MCF 10A (cell line): Measurements from ENCODE around the gene CHCHD3. TPM values are rescaled to one million over a fixed set of nuclear protein-coding genes. Genes with fewer than 3 reads are reported as not detected.

Experiments
- BruUV-seq: library from RNA; stranded (reverse); fragments of 400-500 nt; replicated peaks from 2 replicates; lab custom pipeline; 2021; lab: Mats Ljungman, UMichigan
- CTCF ChIA-PET: fragments of 300-600 bp; sonication (Branson Sonifier 250); formaldehyde crosslinking; extraction: SDS; loops from one replicate; lab custom pipeline; 2021; ENCODE audit warnings: antibody characterized with exemption, inconsistent platforms; lab: Yijun Ruan, JAX
- POLR2A ChIA-PET: fragments of 300-600, 350-650 bp; sonication (Branson Sonifier 250); formaldehyde crosslinking; extraction: SDS; loops from one replicate; lab custom pipeline; 2020; ENCODE audit warnings: antibody characterized with exemption, inconsistent platforms; lab: Yijun Ruan, JAX
- DNase-seq: peaks from one replicate; pipeline ENCODE4 v3.0.0-alpha.2; 2018; ENCODE audit not compliant: unreplicated experiment
- H3K27ac Mint-ChIP-seq: one replicate; pipeline ENCODE4 v1.8.0; 2022; ENCODE audit warnings: mild to moderate bottlenecking, low read depth, mixed read lengths; ENCODE audit not compliant: unreplicated experiment
- H3K27me3 Mint-ChIP-seq: one replicate; pipeline ENCODE4 v1.8.0; 2022; ENCODE audit warnings: mixed read lengths; ENCODE audit not compliant: insufficient read depth, unreplicated experiment
- H3K36me3 Mint-ChIP-seq: one replicate; pipeline ENCODE4 v1.8.0; 2022; ENCODE audit warnings: mild to moderate bottlenecking, moderate library complexity, mixed read lengths; ENCODE audit not compliant: insufficient read depth, unreplicated experiment
- H3K4me1 Mint-ChIP-seq: one replicate; pipeline ENCODE4 v1.8.0; 2022; ENCODE audit warnings: mixed read lengths; ENCODE audit not compliant: insufficient read depth, unreplicated experiment
- H3K4me3 Mint-ChIP-seq: one replicate; pipeline ENCODE4 v1.8.0; 2022; ENCODE audit warnings: mild to moderate bottlenecking, moderate library complexity, mixed read lengths; ENCODE audit not compliant: unreplicated experiment
- H3K9me3 Mint-ChIP-seq: one replicate; pipeline ENCODE4 v1.8.0; 2022; ENCODE audit warnings: mixed read lengths; ENCODE audit not compliant: unreplicated experiment
- intact Hi-C: fragments of 100-400 bp; cut with micrococcal nuclease; formaldehyde crosslinking; loops from 2 replicates; pipeline ENCODE4 v1.14.1; 2022
- total RNA-seq: library from RNA; stranded (reverse); gene quantifications from 2 replicates; pipeline ENCODE4 v1.2.3, GENCODE V29; 2022
- TF ChIP-seq, protein P1 (sequence below): fragments of 200-600 bp; IDR thresholded peaks from one replicate; pipeline ENCODE4 v1.8.0; 2022; ENCODE audit warnings: antibody characterized with exemption, mild to moderate bottlenecking; ENCODE audit not compliant: unreplicated experiment

CHCHD3 gene
- total RNA-seq, 1 experiment from 2014 or later = 102 TPM

DNA sequence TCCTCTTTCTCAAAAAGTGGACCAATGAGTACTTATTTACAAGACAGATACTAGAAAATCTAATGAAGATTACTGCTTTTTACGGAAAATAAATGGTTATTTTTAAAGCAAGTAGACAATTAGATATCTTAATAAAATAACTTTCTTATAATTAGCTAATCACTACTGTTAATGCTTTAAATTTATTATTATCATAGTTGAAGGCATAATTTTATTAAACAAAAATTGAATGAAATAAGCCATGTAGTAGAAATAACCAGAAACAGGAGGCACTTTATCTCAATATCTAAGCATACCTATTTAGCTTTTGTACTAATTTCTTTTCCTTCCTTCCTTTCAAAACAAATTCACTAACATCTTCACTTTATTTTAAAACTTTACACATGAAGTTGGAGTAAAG, 134.9 kb downstream of the CHCHD3 start:
- no peaks in the 10 kb centered on the region for H3K9me3 Mint-ChIP-seq
- no peak overlapping the region for H3K4me3 Mint-ChIP-seq
- H3K27ac Mint-ChIP-seq = no peak overlapping the region

DNA sequence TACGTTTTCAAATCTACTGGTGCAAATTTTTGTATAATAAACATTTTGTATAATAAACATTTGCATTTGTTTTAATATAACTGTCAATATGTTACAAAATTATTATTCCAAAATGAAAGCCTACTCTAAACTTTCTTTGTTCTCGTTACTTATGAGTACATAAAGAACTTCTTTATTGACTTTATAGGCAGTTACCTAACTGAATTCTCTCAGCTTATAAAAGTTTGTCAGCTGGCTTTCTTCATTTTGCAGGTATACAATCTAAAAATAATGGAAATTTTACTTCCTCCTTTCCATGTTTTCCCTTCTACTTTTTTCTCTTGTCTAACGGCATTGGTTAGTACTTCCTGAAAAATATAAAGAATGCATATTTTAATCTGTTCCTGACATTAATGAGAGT, 137.1 kb downstream of the CHCHD3 start:
- CTCF ChIA-PET = interaction anchor here (0.6 kb wide), 1 partner anchor 11 kb away, joined by 3 read pairs; no protein-coding TSS in a partner anchor
- TF ChIP-seq, protein P1, sequence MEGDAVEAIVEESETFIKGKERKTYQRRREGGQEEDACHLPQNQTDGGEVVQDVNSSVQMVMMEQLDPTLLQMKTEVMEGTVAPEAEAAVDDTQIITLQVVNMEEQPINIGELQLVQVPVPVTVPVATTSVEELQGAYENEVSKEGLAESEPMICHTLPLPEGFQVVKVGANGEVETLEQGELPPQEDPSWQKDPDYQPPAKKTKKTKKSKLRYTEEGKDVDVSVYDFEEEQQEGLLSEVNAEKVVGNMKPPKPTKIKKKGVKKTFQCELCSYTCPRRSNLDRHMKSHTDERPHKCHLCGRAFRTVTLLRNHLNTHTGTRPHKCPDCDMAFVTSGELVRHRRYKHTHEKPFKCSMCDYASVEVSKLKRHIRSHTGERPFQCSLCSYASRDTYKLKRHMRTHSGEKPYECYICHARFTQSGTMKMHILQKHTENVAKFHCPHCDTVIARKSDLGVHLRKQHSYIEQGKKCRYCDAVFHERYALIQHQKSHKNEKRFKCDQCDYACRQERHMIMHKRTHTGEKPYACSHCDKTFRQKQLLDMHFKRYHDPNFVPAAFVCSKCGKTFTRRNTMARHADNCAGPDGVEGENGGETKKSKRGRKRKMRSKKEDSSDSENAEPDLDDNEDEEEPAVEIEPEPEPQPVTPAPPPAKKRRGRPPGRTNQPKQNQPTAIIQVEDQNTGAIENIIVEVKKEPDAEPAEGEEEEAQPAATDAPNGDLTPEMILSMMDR = no peak
- Mint-ChIP-seq H3K9me3 (no peaks in the 10 kb centered on the region), H3K27me3 (no peaks in the 10 kb centered on the region), H3K36me3 (no peaks in the 10 kb centered on the region), H3K4me3 (no peak overlapping the region), H3K4me1 (no peaks in the 10 kb centered on the region), H3K27ac (no peak overlapping the region)
- BruUV-seq = no TSS peak
- intact Hi-C loops = no loop called here
- POLR2A ChIA-PET = no interaction called here
- DNase-seq = no peak

More for the DNA sequence above, 134.9 kb downstream of the CHCHD3 start:
- no peaks in the 10 kb centered on the region for H3K27me3 Mint-ChIP-seq
- H3K36me3 Mint-ChIP-seq = no peaks in the 10 kb centered on the region
- DNase-seq = no peak
- no peaks in the 10 kb centered on the region for H3K4me1 Mint-ChIP-seq
- ChIA-PET CTCF (no interaction called here), POLR2A (no interaction called here)
- intact Hi-C loops = no loop called here
- TF ChIP-seq, protein P1 = no peak
- BruUV-seq = no TSS peak

DNA sequence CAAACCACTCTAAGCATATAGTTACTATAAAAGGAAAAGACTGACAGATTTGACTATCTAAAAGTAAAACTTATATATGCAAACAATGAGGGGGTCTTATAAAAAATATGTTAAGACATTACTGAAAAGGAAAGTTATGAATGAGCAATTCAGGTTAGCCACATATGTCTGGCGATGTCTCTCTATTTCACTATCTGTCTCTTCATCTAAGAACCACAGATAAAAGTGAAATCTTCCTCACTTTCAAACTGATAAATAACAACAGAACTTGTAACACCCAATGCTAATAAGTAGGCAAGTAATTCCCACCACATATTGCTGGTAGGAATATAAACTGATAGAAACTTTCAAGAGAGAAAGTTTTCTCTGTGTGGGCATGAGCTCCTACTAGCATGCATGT, 138.2 kb downstream of the CHCHD3 start:
- ChIA-PET POLR2A (no interaction called here), CTCF (interaction anchor here (0.6 to 1.1 kb wide), 2 partner anchors 13 to 148 kb away, joined by 3 to 4 read pairs; no protein-coding TSS in a partner anchor)
- Mint-ChIP-seq H3K9me3 (no peaks in the 10 kb centered on the region), H3K27ac (no peak overlapping the region), H3K27me3 (no peaks in the 10 kb centered on the region), H3K36me3 (no peaks in the 10 kb centered on the region), H3K4me3 (no peak overlapping the region), H3K4me1 (no peaks in the 10 kb centered on the region)
- TF ChIP-seq, protein P1 = no peak
- intact Hi-C loops = no loop called here
- no TSS peak for BruUV-seq
- DNase-seq = no peak

DNA sequence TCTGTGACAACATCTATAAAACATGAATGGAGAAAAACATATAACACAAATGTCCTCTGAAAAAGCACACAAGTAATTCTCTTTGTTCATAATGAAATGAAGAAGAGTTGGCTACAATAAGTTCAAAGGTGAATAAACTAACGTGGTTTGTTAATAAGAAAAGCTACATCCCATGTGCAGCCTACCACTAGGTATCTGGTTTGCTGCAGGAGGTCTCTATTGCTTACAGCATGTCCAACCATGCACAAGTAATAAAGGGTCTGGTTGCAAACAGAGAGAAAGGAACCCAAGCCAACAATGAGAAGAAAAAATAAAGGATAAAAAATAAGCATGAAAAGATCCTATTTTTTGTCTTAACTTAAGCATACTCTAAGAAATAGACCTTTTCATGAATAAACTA, 139.2 kb downstream of the CHCHD3 start:
- no TSS peak for BruUV-seq
- CTCF ChIA-PET = interaction anchor here (1.1 kb wide), 1 partner anchor 13 kb away, joined by 3 read pairs; no protein-coding TSS in a partner anchor
- Mint-ChIP-seq H3K4me1 (no peaks in the 10 kb centered on the region), H3K36me3 (peaks cover 4% of the 10 kb centered on the region), H3K9me3 (no peaks in the 10 kb centered on the region), H3K27ac (no peak overlapping the region), H3K4me3 (no peak overlapping the region), H3K27me3 (no peaks in the 10 kb centered on the region)
- TF ChIP-seq, protein P1 = no peak
- POLR2A ChIA-PET = interaction anchor here (0.7 kb wide), 1 partner anchor 24 kb away, joined by 3 read pairs; no protein-coding TSS in a partner anchor
- intact Hi-C loops = no loop called here
- no peak for DNase-seq
